Activated B cell treated with CpG ODN at 0.5 μM for 24 hours (primary cell): Measurements from ENCODE around the gene IL23R. TPM values are rescaled to one million over a fixed set of nuclear protein-coding genes. Genes with fewer than 3 reads are reported as not detected.
"Not testable (repeated sequence)": the region's sequence is repeated elsewhere in the genome, so short reads cannot be mapped to it uniquely, and the experiment has no call there.

Experiments
- ATAC-seq: fragments of 200-7000 bp; cut with Tn5 transposase; one replicate; pipeline ENCODE4 v1.10.0; 2021; ENCODE audit warnings: low read depth, mild to moderate bottlenecking, moderate library complexity
- CTCF ChIA-PET: fragments of 350-600 bp; sonication (Branson Sonifier 250); formaldehyde crosslinking; loops from one replicate; lab custom pipeline; 2021; ENCODE audit warnings: antibody characterized with exemption; lab: Charles Lee
- POLR2A ChIA-PET: fragments of 350-600 bp; sonication (Branson Sonifier 250); formaldehyde crosslinking; loops from one replicate; lab custom pipeline; 2021; ENCODE audit warnings: antibody characterized with exemption; lab: Charles Lee
- DNase-seq: peaks from one replicate; pipeline ENCODE4 v3.0.0; 2022
- H3K27ac Mint-ChIP-seq: one replicate; pipeline ENCODE4 v1.8.0; 2020; ENCODE audit warnings: mixed read lengths
- H3K27me3 Mint-ChIP-seq: one replicate; pipeline ENCODE4 v1.8.0; 2021; ENCODE audit warnings: mixed read lengths
- H3K36me3 Mint-ChIP-seq: one replicate; pipeline ENCODE4 v1.8.0; 2021; ENCODE audit warnings: low read depth, mixed read lengths
- H3K4me1 Mint-ChIP-seq: one replicate; pipeline ENCODE4 v1.8.0; 2021; ENCODE audit warnings: mixed read lengths
- H3K4me3 Mint-ChIP-seq: one replicate; pipeline ENCODE4 v1.8.0; 2020; ENCODE audit warnings: mild to moderate bottlenecking, mixed read lengths
- H3K9me3 Mint-ChIP-seq: one replicate; pipeline ENCODE4 v1.8.0; 2020; ENCODE audit warnings: mixed read lengths
- intact Hi-C: fragments of 100-400 bp; cut with micrococcal nuclease; formaldehyde crosslinking; loops from one replicate; pipeline ENCODE4 v1.15.1; 2024
- total RNA-seq: library from RNA; stranded (reverse); gene quantifications from 2 replicates; pipeline ENCODE4 v1.2.3, GENCODE V29; 2022
- TF ChIP-seq, protein P1 (sequence below): fragments of 200-600 bp; IDR thresholded peaks from one replicate; pipeline ENCODE4 v1.8.0; 2022; ENCODE audit warnings: antibody characterized with exemption, mild to moderate bottlenecking

IL23R gene
- total RNA-seq, 1 donor from 2014 or later: not detected

DNA sequence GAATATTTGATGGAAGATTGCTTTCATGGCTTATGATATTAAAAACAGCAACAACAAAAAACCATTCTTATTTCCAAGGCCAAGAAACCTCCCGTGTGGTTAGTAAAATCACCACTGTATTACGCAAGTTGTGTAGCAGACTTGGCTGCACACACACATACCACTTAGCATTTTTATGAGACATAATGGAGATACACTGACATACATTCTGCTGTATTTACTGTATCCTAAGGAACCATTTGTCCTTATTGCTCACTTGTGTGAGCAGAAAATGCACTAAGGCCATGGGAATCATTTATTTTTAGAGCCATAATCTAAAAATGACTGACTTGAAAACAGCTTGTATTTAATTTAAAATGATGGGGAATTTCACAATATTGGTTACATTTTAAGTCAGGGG lies 30.9 kb upstream of the IL23R start:
- CTCF ChIA-PET: interaction anchor here (1.3 kb wide), 1 partner anchor 139 kb away, joined by 3 read pairs; no protein-coding TSS in a partner anchor
- H3K4me1 Mint-ChIP-seq: peaks cover 7% of the 10 kb centered on the region
- no peak for DNase-seq
- no peaks in the 10 kb centered on the region for H3K9me3 Mint-ChIP-seq
- H3K27ac Mint-ChIP-seq: no peak overlapping the region
- TF ChIP-seq, protein P1, sequence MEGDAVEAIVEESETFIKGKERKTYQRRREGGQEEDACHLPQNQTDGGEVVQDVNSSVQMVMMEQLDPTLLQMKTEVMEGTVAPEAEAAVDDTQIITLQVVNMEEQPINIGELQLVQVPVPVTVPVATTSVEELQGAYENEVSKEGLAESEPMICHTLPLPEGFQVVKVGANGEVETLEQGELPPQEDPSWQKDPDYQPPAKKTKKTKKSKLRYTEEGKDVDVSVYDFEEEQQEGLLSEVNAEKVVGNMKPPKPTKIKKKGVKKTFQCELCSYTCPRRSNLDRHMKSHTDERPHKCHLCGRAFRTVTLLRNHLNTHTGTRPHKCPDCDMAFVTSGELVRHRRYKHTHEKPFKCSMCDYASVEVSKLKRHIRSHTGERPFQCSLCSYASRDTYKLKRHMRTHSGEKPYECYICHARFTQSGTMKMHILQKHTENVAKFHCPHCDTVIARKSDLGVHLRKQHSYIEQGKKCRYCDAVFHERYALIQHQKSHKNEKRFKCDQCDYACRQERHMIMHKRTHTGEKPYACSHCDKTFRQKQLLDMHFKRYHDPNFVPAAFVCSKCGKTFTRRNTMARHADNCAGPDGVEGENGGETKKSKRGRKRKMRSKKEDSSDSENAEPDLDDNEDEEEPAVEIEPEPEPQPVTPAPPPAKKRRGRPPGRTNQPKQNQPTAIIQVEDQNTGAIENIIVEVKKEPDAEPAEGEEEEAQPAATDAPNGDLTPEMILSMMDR: no peak
- no peaks in the 10 kb centered on the region for H3K36me3 Mint-ChIP-seq
- intact Hi-C loops: no loop called here
- no peak overlapping the region for H3K4me3 Mint-ChIP-seq
- POLR2A ChIA-PET: interaction anchor here (1.3 kb wide), 1 partner anchor 82 kb away, joined by 4 read pairs; the partner anchor contains the start of gene SLC35D1
- ATAC-seq: no peak
- no peaks in the 10 kb centered on the region for H3K27me3 Mint-ChIP-seq

DNA sequence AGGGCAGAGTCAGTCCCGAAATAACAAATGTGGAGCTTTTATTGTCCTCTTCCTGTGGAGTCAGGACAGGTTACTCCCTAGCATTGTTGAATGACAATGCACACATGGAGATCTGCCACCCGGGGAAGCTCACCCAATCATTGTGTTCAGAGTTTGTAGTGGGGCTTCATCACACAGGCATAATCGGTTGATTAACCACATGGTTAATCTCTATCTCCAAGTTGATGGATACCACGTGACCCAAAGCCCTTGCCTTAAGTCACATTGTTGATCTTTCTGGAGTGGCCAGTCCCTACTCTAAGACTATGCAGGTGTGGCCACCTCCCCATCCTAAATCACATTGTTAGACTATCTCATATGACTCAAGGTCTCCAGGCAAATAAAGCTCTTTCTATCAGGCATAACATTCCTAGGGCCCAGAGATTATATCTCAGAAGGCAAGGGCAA lies 28.9 kb upstream of the IL23R start:
- Mint-ChIP-seq H3K27ac (no peak overlapping the region), H3K9me3 (no peaks in the 10 kb centered on the region), H3K4me3 (no peak overlapping the region), H3K27me3 (no peaks in the 10 kb centered on the region), H3K4me1 (peaks cover 7% of the 10 kb centered on the region), H3K36me3 (no peaks in the 10 kb centered on the region)
- intact Hi-C loops: no loop called here
- ATAC-seq: no peak
- POLR2A ChIA-PET: no interaction called here
- no peak for DNase-seq
- TF ChIP-seq, protein P1: no peak
- CTCF ChIA-PET: interaction anchor here (1.3 kb wide), 1 partner anchor 12 kb away, joined by 9 read pairs; no protein-coding TSS in a partner anchor

DNA sequence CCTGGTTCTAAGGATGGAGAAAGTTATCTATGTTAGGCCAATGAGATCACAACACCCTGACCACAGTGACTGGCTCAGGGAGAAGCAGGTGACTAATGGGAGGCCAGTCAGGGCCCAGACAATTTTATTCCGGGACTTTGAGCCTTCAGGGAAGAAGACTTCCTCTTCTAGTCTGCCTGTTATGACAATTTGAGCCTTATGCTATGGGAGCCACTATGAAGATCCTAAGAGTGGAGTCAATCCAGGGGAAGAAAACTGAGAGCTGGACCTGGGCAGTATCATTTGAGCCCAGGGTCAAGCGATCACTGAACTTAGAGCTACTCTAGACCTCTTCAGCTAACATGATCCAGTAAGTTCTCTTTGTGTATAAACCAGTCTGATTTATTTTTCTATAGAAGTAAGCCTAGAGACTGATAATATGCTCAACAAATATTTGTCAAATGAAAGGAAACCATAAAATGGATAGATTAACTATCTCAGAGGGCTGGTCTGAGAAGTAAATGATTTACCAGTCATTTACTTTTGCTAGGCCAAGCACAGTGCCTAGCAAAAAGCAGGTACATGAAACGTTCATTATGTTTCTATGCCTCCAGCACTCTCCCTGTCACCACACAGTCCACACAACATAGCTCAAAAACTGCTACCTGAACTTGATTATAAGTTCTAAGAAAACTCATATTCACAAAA lies 27.3 kb upstream of the IL23R start:
- intact Hi-C loops: no loop called here
- no peaks in the 10 kb centered on the region for H3K36me3 Mint-ChIP-seq
- no peaks in the 10 kb centered on the region for H3K27me3 Mint-ChIP-seq
- ATAC-seq: no peak
- H3K4me1 Mint-ChIP-seq: peaks cover 7% of the 10 kb centered on the region
- no peak overlapping the region for H3K27ac Mint-ChIP-seq
- POLR2A ChIA-PET: no interaction called here
- CTCF ChIA-PET: no interaction called here
- no peaks in the 10 kb centered on the region for H3K9me3 Mint-ChIP-seq
- TF ChIP-seq, protein P1: no peak
- DNase-seq: no peak
- no peak overlapping the region for H3K4me3 Mint-ChIP-seq

- DNase-seq (no peak), ATAC-seq (no peak)
- Mint-ChIP-seq H3K9me3 (no peaks in the 10 kb centered on the region), H3K27ac (no peak overlapping the region), H3K27me3 (no peaks in the 10 kb centered on the region), H3K4me1 (peaks cover 2% of the 10 kb centered on the region), H3K4me3 (no peak overlapping the region), H3K36me3 (no peaks in the 10 kb centered on the region)
- intact Hi-C loops: no loop called here
- ChIA-PET POLR2A (no interaction called here), CTCF (interaction anchor here (1.1 kb wide), 1 partner anchor 144 kb away, joined by 3 read pairs; no protein-coding TSS in a partner anchor)
- TF ChIP-seq, protein P1: no peak
Measured at GRCh38 chr1:67140460-67140859, 25.8 kb upstream of the IL23R start.

GRCh38 chr1:67141832-67142231 lies 24.4 kb upstream of the IL23R start:
- CTCF ChIA-PET, H3K4me3 Mint-ChIP-seq, H3K27me3 Mint-ChIP-seq, H3K36me3 Mint-ChIP-seq, ATAC-seq, H3K9me3 Mint-ChIP-seq, DNase-seq, H3K4me1 Mint-ChIP-seq, intact Hi-C loops, POLR2A ChIA-PET, H3K27ac Mint-ChIP-seq: not testable (repeated sequence)
